ENCODE data around the gene SC5D.

DNA sequence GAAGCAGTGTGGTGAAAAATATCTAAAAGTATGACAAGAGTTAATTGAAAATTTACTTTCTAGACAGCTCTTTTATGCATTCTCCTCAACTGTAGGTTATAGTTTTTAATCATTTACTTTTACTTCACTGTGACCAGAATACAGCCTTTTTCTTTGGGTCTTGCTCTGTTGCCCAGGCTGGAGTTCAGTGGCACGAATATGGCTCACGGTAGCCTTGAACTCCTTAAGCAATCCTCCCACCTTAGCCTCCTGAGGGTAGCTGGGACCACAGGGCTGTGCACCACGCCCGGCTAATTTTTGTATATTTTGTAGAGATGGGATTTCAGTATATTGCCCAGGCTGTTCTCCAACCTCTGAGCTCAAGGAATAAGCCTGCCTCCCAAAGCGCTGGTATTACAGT, 5.3 kb downstream of the SC5D start:
- TF ChIP-seq, protein P1, sequence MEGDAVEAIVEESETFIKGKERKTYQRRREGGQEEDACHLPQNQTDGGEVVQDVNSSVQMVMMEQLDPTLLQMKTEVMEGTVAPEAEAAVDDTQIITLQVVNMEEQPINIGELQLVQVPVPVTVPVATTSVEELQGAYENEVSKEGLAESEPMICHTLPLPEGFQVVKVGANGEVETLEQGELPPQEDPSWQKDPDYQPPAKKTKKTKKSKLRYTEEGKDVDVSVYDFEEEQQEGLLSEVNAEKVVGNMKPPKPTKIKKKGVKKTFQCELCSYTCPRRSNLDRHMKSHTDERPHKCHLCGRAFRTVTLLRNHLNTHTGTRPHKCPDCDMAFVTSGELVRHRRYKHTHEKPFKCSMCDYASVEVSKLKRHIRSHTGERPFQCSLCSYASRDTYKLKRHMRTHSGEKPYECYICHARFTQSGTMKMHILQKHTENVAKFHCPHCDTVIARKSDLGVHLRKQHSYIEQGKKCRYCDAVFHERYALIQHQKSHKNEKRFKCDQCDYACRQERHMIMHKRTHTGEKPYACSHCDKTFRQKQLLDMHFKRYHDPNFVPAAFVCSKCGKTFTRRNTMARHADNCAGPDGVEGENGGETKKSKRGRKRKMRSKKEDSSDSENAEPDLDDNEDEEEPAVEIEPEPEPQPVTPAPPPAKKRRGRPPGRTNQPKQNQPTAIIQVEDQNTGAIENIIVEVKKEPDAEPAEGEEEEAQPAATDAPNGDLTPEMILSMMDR (IDR thresholded peaks at IDR 0.05; ENCODE audit: insufficient read depth, low read length), result no peak
- TF ChIP-seq, protein P2, sequence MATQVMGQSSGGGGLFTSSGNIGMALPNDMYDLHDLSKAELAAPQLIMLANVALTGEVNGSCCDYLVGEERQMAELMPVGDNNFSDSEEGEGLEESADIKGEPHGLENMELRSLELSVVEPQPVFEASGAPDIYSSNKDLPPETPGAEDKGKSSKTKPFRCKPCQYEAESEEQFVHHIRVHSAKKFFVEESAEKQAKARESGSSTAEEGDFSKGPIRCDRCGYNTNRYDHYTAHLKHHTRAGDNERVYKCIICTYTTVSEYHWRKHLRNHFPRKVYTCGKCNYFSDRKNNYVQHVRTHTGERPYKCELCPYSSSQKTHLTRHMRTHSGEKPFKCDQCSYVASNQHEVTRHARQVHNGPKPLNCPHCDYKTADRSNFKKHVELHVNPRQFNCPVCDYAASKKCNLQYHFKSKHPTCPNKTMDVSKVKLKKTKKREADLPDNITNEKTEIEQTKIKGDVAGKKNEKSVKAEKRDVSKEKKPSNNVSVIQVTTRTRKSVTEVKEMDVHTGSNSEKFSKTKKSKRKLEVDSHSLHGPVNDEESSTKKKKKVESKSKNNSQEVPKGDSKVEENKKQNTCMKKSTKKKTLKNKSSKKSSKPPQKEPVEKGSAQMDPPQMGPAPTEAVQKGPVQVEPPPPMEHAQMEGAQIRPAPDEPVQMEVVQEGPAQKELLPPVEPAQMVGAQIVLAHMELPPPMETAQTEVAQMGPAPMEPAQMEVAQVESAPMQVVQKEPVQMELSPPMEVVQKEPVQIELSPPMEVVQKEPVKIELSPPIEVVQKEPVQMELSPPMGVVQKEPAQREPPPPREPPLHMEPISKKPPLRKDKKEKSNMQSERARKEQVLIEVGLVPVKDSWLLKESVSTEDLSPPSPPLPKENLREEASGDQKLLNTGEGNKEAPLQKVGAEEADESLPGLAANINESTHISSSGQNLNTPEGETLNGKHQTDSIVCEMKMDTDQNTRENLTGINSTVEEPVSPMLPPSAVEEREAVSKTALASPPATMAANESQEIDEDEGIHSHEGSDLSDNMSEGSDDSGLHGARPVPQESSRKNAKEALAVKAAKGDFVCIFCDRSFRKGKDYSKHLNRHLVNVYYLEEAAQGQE (IDR thresholded peaks at IDR 0.05; ENCODE audit: insufficient replicate concordance, low read depth), result no peak
- no peak for TF ChIP-seq POLR2AphosphoS5 (IDR thresholded peaks at IDR 0.05; ENCODE audit: low read depth)
- no peak for TF ChIP-seq SPI1 (IDR thresholded peaks at IDR 0.05; ENCODE audit: borderline replicate concordance, low read depth)

Measured in HL-60 (cell line).